Stimulated activated CD4-positive, alpha-beta T cell treated with anti-CD3 and anti-CD28 coated beads, Interleukin-4, amount 100 ng/mL, for 48 hours (primary cell): ENCODE measurements around the gene PRXL2B.
"Not testable (repeated sequence)": the region's sequence is repeated elsewhere in the genome, so short reads cannot be mapped to it uniquely, and the experiment has no call there.

ENCODE experiments used
- DNase-seq, 2 donors: peaks; one replicate each; pipeline ENCODE4 v3.0.0-alpha.2; 2020; ENCODE audit warnings: low read depth in 2 of 2

PRXL2B gene

DNA sequence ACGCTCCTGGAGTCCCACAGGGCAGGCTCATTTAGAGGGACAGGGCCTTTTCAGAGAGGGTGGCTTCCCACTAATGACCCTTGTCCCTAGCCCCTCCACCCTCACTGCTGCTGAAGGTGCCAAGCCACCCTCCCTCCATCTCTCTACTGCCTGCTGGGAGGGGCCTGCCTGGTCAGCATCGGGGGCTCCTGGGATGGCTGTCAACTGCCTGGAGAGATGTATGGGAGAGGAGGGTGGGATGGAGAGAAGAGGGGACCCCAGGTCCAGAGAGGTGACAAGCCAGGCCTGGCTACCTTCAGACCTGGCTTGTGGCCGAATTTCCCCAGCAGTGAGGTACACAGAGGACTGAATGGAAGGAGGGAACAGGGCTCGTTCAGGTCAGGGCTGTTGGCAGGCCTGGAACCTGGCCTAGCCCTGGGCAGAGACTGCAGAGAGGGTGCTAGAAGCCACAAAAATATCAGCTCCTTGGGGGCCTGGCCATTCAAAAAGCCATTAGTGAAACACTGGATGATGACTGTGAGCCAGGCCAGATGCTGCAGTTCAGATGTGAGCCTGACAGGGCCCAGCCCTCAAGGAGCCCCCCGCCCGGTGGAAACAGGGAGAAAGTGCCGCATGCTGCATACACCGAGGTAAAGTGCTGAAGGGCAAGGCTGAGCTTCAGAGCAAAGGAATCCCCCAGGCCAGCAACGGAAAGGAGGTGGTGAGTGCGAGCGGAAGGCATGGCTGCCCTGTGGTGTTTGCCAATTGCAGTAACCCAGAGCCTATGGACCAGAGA lies 26.2 kb downstream of the PRXL2B start:
- DNase-seq = no peak

GRCh38 chr1:2614145-2614544 lies 27.6 kb downstream of the PRXL2B start:
- no peak for DNase-seq

DNA sequence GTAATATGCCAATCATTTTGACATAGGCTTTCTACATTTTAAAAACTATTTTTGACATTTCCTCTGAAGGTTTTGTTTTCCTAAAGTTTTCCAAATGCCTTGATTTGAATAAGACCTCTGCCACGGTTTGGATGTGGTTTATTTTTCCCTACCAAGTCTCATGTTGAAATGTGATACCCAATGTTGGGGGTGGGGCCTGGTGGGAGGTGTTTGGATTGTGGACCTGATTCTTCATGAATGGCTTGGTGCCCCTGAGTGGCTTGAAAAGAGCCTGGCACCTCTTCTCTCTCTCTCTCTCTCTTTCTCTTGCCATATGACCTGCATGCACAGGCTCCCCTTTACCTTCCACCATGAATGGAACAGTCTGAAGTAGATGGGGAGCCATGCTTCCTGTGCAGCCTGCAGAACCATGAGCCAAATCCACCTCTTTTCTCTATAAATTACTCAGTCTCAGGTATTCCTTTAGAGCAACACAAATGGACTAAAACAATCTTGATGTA lies 31.4 kb downstream of the PRXL2B start:
- no peak for DNase-seq

GRCh38 chr1:2623571-2624337 lies 37.2 kb downstream of the PRXL2B start:
- no peak for DNase-seq

DNA sequence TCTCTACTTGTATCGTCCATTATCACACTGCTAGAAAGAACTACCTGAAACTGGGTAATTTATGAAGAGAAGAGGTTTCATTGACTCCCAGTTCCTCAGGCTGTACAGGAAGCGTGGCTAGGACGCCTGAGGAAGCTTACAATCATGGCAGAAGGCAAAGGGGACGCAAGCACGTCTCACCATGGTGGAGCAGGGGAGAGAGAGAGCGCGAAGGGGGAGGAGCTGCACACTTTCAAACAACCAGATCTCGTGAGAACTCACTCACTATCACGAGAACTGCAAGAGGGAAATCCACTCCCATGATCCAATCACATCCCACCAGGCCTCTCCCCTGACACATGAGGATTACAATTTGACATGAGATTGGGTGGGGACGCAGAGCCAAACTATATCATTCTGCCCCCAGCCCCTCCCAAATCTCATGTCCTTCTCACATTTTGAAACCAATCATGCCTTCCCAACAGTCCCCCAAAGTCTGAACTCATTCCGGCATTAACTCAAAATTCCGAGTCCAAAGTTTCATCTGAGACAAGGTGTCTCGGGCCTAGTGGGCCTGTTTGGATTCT lies 38.2 kb downstream of the PRXL2B start:
- no peak for DNase-seq

DNA sequence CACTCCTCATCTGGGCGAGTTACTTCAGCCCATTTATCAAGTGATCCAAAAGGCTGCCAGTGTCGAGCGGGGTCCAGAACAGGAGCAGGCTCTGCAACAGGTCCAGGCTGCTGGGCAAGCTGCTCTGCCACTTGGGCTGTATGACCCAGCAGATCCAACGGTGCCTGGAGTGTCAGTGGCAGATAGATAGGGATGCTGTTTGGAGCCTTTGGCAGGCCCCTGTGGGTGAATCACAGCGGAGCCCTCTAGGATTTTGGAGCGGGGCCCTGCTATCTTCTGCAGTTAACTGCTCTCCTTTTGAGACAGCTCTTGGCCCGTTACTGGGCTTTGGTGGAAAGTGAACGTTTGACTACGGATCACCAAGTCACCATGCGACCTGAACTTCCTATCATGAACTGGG lies 38.7 kb downstream of the PRXL2B start:
- no peak for DNase-seq

- DNase-seq = not testable (repeated sequence)
Measured at GRCh38 chr1:2625748-2626147, 39.2 kb downstream of the PRXL2B start.

DNA sequence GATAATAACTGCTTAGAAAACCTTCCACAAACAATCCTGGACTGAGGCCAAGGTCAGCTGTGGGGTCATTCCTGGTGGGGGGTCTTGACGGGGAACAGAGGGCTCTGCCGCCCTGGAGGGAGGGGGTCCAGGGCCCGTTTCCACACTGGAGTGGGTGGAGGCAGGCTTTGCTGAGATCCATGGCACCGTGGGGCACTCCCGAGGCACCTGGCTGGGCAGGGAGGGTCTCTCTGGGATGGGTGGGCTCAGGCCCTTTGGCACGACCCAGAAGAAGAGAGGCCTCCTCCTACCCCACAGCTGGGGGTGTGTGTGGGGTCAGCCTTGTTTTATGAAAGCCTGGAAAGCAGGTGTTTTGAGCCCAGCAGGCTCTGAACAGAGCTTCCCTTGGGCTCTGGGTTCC lies 41.2 kb downstream of the PRXL2B start:
- no peak for DNase-seq

DNA sequence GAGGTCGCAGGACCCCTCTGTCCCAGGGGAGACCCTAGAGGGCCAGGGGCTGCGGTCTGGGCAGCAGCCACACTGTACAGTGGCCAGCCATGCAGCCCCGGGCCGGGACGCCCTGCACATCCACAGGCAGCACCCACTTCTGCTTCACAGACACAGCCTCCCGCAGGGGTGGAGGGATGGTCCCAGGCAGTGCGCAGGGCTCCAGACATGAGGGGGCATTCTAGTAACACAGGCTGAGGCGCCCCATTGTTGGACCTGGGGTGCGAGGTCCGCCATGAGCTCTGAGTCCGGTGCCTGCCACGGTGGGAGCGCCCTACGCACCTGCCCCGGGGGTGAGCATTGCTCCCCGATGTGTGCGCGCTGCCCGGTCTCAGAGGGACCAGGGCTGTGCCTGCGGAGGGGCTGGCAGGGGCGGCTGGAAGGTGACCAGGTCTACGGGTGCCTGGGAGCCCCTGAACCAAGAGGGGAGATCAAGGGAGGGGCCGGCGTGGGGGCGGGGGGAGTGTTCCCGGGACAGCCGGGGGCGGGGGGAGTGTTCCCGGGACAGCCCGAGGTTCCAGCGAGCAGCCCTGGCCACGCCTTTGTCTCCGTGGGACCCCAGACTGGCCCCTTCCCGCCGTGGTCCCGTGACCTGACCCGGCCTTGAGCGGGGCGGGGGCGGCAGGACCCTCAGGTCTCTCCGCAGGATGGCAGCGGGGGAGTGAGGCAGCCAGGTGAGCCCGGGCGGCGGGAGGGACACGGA lies 41.8 kb downstream of the PRXL2B start:
- no peak for DNase-seq

DNA sequence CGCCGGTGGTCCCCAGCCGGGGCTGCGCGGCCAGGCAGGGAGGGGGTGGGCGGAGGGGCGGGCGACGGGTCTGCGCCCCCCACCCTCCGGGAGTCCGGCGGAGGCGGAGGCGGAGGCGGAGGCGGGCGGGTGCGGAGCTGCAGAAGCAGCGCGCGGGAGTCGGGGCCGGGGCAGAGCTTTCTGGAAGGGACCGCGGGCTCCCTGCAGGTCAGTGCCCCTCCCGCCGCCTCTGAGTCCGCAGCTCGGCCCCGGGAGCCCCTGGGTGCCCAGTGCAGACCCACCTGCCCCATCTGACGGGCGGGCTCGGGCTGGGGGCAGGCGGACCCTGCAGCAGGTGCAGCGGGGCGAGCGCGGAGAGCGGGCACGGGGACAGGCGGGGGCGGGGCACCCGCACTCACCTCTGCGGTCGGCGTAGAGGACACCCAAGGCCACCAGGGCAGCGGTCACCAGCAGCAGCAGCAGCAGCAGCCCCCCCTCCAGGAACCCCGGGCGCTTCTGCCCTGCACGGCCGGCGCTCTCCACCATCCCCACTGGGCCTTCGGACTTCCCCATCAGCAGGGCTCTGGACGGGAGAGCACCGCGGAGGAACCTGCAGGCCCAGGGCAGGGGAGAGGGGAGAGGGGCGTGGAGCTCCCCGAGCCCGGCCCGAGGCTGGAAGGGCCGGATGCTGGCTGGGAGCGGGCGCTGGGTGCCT lies 42.5 kb downstream of the PRXL2B start:
- DNase-seq = no peak

GRCh38 chr1:2629627-2630497 lies 43.3 kb downstream of the PRXL2B start:
- DNase-seq = no peak

DNA sequence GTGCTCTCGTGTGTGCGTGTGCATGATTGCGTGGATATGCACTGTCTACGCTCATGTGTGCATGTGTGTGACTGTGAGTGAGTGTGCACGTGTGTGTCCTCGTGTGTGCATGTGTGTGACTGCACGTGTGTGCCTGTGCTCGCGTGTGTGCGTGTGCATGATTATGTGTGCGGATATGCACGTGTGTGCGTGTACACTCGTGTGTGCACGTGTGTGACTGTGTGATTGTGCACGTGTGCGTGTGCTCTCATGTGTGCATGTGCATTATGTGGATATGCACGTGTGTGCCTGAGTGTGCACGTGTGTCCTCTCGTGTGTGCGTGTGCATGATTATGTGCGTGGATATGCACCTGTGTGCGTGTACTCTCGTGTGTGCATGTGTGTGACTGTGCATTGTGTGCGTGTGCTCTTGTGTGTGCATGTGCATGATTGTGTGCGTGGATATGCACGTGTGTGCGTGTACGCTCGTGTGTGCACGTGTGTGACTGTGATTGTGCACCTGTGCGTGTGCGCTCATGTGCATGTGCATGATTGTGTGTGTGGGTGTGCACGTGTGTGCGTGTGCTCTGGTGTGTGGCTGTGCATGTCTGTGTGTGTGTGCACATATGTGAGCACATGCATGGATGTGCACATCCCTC lies 44.0 kb downstream of the PRXL2B start:
- no peak for DNase-seq

- no peak for DNase-seq
Measured at GRCh38 chr1:2631136-2632050, 44.8 kb downstream of the PRXL2B start.

DNA sequence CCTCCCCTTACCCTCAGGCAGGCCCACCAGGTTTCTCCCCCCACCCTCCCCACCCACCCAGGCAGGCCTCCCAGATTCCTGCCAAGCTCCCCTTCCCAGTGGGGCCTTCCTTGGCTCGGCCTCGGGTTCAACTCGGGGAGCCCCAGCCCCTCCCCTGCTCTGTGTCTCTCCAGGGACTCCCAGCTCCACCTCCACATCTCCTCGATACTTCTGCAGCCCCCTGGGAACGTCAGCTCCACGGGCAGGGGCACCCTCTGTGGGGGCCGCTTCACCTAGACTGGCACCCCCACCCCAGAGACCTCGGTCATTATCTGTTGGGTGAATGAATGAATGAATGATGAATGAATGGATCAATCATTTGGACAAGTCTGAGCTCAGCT lies 45.5 kb downstream of the PRXL2B start:
- no peak for DNase-seq

DNA sequence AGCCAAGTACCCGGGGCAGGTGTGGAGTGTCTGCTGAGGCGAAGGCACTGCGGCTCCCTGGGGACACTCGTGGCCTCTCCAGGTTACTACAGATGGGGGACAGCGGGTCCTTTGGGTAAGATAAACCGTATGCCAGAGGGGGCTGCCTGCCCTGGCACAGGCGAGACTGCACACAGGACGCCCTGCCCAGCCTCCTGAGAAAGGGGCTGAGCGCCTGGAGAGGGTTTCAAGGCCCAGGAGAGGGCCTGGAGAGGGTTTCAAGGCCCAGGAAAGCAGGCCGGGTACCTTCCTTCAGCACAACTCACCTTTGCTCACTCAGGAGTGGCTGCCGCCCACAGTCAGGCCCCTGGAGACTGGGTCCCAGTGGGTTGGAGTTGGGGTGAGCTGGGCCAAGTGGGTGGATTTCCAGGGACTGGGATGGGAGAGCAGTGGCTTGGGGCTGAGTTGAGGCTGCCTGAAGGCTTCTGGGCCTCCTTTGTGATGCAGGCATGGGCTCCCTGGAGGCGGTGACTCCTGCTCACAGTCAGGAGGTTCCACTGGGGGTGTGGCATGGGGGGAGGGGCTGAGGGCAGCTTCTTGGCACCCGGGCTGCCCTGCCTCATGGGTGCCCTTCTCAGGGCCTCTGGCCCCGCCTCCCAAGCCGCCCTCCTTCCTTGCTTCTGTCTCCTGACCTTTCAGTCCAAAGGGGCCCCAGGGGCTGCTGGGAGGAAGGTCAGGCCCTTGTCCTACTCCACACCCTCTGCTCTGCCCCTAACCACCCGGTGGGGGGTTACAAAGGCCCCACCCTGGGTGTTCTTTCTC lies 46.2 kb downstream of the PRXL2B start, which contains the start of gene MMEL1:
Gene MMEL1 (minus strand): TSS at position 456 of the 801 bp plus-strand sequence. CDS start 3,532 bp downstream, outside the sequence.
- DNase-seq = no peak

- DNase-seq = no peak
Measured at GRCh38 chr1:2633366-2633935, 46.9 kb downstream of the PRXL2B start.

GRCh38 chr1:2633936-2634491 lies 47.4 kb downstream of the PRXL2B start:
- no peak for DNase-seq
